Measurements from ENCODE around the gene NUCKS1. TPM values are rescaled to one million over a fixed set of nuclear protein-coding genes. Genes with fewer than 3 reads are reported as not detected.

The NUCKS1 gene
- total and polyA plus RNA-seq, 2 of the 8 experiments (the other 6 are each of a cell fraction or from before 2014, with no cell fraction given) = 126 to 461 TPM

DNA sequence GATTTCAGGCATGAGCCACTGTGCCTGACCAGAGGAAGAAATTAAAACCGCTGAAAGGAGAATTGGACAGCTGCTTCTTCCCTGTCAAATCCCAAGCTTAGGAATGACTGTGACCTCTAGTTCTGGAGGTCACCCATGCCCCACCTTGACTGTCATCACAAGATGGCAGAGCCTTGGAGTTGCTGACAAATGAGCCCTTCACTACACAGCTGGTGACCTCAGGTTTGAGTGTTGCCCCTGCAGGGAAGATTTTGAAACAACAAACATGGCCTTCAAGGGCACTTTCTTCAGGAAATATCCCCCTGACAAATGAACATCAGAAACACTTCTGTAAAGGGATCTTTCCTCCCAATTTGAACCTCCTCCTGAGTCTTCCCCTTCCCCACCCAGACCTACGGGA lies 62.7 kb downstream of the NUCKS1 start:
- Histone ChIP-seq H3K18ac (ENCODE audit: extremely low read depth, low read length) (no peak overlapping the region), H4K5ac (ENCODE audit: insufficient read length, low read depth, low read length) (no peak overlapping the region), H3K4me3 (ENCODE audit: extremely low read depth in 1 of 4, insufficient read depth in 2 of 4, low read depth in 3 of 4, low read length in 4 of 4) (no peak overlapping the region), H3K9ac (replicated peaks in 1 of 4; ENCODE audit: extremely low read depth in 1 of 4, low read depth in 3 of 4, low read length in 3 of 4) (no peak overlapping the region), H4K20me1 (replicated peaks in 1 of 2; ENCODE audit: control insufficient read depth in 1 of 2, insufficient read depth in 2 of 2, low read length in 2 of 2) (no peaks in the 10 kb centered on the region), H2BK120ac (replicated peaks; ENCODE audit: low read depth, low read length) (no peak overlapping the region), H3K23me2 (ENCODE audit: low read depth, low read length) (no peaks in the 10 kb centered on the region), H2BK15ac (ENCODE audit: low read length) (no peak overlapping the region), H2AFZ (ENCODE audit: low read length) (no peak overlapping the region), H4K8ac (ENCODE audit: extremely low read depth, insufficient read depth, low read length) (no peak overlapping the region), H3K27ac (ENCODE audit: low read depth, low read length) (no peak overlapping the region), H3K9me3 (ENCODE audit: insufficient read depth in 2 of 2, low read depth in 1 of 2, low read length in 1 of 2) (no peaks in the 10 kb centered on the region), H3K79me2 (ENCODE audit: control insufficient read depth in 1 of 2, insufficient read depth in 2 of 2, low read length in 2 of 2) (no peaks in the 10 kb centered on the region), H3K4me1 (replicated peaks in 1 of 4; ENCODE audit: control insufficient read depth in 3 of 4, insufficient read depth in 4 of 4, low read length in 3 of 4) (peaks cover 0 to 7% (median 1%) of the 10 kb centered on the region in 4 experiments; a peak in 5 of 7 replicates), H2BK20ac (ENCODE audit: low read length) (no peak overlapping the region), H3K36me3 (ENCODE audit: control insufficient read depth in 2 of 4, insufficient read depth in 4 of 4, low read length in 3 of 4) (no peaks in the 10 kb centered on the region), H3K27me3 (replicated peaks in 1 of 4; ENCODE audit: control insufficient read depth in 3 of 4, extremely low read depth in 1 of 4, insufficient read depth in 3 of 4, low read length in 3 of 4) (no peaks in the 10 kb centered on the region), H2BK12ac (ENCODE audit: low read depth, low read length) (no peak overlapping the region), H3K4ac (replicated peaks; ENCODE audit: insufficient read length, low read depth, low read length) (no peak overlapping the region), H3K79me1 (ENCODE audit: low read depth, low read length) (no peaks in the 10 kb centered on the region), H3K23ac (ENCODE audit: insufficient read length) (no peak overlapping the region), H4K91ac (replicated peaks; ENCODE audit: insufficient read length, low read length) (no peak overlapping the region), H3K14ac (ENCODE audit: insufficient read length) (no peak overlapping the region), H2BK5ac (ENCODE audit: low read depth, low read length) (no peak overlapping the region), H3K56ac (replicated peaks; ENCODE audit: insufficient read length, low read depth, low read length) (no peak overlapping the region), H2AK5ac (ENCODE audit: low read depth, low read length) (no peak overlapping the region), H3K4me2 (ENCODE audit: insufficient read depth in 1 of 2, low read depth in 2 of 2, low read length in 2 of 2) (no peak overlapping the region)
- FAIRE-seq = no peak
- CTCF ChIA-PET (ENCODE audit: partially characterized antibody) = interaction anchor here (1.3 to 14.1 kb wide), 7 partner anchors 9 to 118 kb away, joined by 3 to 168 read pairs (median 14); no protein-coding TSS in a partner anchor
- no peak for DNase-seq (ENCODE audit: low read depth in 1 of 2, low spot score in 2 of 2)
- POLR2A ChIA-PET (ENCODE audit: partially characterized antibody) = interaction anchor here (1.0 to 2.1 kb wide), 5 partner anchors 16 to 58 kb away, joined by 3 to 7 read pairs (median 4); no protein-coding TSS in a partner anchor
- 91% methylated on average over 2 of the region's 2 CpGs; no CpG with 5 or more reads in 1 of the 2 experiments for WGBS, 2 experiments (ENCODE audit: extremely low coverage in 1 of 2, insufficient coverage in 1 of 2, insufficient read length in 1 of 2, insufficient replicate concordance in 2 of 2, low coverage in 1 of 2, low lambda C conversion rate in 2 of 2, missing lambda C conversion rate in 1 of 2)
- TF ChIP-seq EP300 (IDR thresholded peaks at IDR 0.05; ENCODE audit: borderline replicate concordance in 1 of 2, low read depth in 2 of 2, low read length in 2 of 2) = no peak
- no peak for TF ChIP-seq PHF8 (conservative IDR thresholded peaks at IDR 0.05; ENCODE audit: low read depth, low read length)
- TF ChIP-seq, protein P1, sequence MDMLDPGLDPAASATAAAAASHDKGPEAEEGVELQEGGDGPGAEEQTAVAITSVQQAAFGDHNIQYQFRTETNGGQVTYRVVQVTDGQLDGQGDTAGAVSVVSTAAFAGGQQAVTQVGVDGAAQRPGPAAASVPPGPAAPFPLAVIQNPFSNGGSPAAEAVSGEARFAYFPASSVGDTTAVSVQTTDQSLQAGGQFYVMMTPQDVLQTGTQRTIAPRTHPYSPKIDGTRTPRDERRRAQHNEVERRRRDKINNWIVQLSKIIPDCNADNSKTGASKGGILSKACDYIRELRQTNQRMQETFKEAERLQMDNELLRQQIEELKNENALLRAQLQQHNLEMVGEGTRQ (IDR thresholded peaks at IDR 0.05; ENCODE audit: low read length) = no peak
- no peak for TF ChIP-seq FOSL1 (IDR thresholded peaks at IDR 0.05; ENCODE audit: insufficient read depth, low read depth, low read length)
- TF ChIP-seq KDM5A (IDR thresholded peaks at IDR 0.05; ENCODE audit: low read length) = no peak
- TF ChIP-seq SP4 (IDR thresholded peaks at IDR 0.05; ENCODE audit: low read length) = no peak
- TF ChIP-seq RFX5 (IDR thresholded peaks at IDR 0.05; ENCODE audit: borderline replicate concordance, low read depth, low read length) = no peak
- no peak for TF ChIP-seq SRF (IDR thresholded peaks at IDR 0.05; ENCODE audit: low read depth, low read length)
- TF ChIP-seq, protein P2, sequence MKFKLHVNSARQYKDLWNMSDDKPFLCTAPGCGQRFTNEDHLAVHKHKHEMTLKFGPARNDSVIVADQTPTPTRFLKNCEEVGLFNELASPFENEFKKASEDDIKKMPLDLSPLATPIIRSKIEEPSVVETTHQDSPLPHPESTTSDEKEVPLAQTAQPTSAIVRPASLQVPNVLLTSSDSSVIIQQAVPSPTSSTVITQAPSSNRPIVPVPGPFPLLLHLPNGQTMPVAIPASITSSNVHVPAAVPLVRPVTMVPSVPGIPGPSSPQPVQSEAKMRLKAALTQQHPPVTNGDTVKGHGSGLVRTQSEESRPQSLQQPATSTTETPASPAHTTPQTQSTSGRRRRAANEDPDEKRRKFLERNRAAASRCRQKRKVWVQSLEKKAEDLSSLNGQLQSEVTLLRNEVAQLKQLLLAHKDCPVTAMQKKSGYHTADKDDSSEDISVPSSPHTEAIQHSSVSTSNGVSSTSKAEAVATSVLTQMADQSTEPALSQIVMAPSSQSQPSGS (IDR thresholded peaks at IDR 0.05; ENCODE audit: low read length) = no peak

All from H1 (cell line).